ENCODE data around the gene ALG14.
"Not testable (repeated sequence)": the region's sequence is repeated elsewhere in the genome, so short reads cannot be mapped to it uniquely, and the experiment has no call there.

Gene ALG14

GRCh38 chr1:94961582-94961981 lies 111.2 kb downstream of the ALG14 start:
- no peak overlapping the region for H3K4me3 ChIP-seq (ENCODE audit: low read depth, low read length)

DNA sequence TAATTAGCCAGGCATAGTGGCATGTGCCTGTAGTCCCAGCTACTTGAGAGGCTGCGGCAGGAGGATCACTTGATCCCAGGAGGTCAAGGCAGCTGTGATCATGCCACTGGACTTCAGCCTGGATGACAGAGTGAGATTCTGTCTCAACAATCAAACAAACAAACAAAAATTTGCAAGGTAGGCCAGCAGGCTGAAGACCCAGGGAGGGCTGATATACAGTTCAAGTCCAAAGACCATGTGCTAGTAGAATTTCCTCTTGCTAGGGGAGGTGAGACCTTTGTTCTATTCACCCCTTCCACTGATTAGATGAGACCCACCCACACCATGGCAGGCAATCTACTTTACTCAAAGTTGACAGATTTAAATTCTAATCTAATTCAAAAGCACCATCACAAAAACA lies 114.7 kb downstream of the ALG14 start:
- H3K4me3 ChIP-seq (ENCODE audit: low read depth, low read length) = no peak overlapping the region

DNA sequence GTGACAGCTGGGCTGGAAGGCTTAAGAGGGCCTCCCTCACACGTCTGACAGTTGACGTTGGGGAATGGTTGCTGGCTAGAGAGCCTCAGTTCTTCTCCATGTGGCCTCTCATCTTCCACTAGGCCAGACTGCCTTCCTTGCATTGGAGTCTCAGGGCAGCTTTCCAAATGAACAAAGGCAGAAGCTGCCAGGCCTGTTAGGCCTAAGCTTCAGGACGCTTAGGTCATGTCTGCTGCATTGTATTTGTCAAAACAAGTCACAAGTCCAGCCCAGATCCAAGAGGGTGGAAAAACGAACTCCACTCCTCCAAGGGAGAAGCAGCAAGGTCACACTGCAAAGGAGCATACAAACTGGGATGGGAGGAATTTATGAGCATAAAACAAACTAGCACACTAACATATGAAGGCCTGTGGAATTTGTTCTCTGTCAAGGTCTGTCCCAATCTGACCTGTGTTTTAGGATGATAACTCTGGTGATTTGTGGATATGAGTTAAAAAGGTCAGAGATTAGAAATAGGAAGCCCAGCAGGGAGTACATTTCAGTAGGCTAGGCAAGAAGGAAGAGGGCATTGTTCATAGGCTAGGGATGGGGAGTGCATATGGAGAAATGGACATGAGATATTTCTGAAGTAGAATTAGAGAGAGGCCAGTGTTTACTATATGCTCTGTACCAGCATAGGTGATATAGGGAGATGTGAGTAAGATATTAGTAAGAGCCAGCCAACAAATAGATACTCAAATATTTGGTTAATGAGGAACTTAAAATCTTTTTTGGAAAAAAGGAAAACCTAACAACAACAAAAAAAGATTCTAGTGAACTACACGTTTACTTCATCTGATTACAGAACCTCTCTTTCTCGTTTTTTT lies 116.8 kb downstream of the ALG14 start:
- H3K4me3 ChIP-seq (ENCODE audit: low read depth, low read length) = no peak overlapping the region

- H3K4me3 ChIP-seq (ENCODE audit: low read depth, low read length) = no peak overlapping the region
These were observed 118.2 kb downstream of the ALG14 start for GRCh38 chr1:94954263-94955220.

DNA sequence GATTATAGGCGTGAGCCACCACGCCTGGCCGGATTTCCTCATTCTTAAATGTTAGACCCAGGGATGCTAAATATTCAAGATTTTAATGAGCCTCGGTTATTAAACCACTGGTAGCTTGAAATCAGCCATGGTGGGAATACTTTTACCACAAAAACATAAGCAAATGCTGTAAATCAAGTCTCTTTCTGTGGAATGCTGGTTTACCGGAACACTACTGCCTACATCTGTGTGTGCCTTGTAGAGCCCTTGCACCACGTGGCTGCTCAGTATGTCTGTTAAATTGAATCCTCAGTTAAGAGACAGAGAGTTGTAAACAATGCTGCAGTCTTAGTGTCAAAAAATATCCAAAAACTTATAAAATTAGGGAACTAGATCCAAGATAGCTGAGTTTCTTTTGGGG lies 119.0 kb downstream of the ALG14 start:
- no peak overlapping the region for H3K4me3 ChIP-seq (ENCODE audit: low read depth, low read length)

DNA sequence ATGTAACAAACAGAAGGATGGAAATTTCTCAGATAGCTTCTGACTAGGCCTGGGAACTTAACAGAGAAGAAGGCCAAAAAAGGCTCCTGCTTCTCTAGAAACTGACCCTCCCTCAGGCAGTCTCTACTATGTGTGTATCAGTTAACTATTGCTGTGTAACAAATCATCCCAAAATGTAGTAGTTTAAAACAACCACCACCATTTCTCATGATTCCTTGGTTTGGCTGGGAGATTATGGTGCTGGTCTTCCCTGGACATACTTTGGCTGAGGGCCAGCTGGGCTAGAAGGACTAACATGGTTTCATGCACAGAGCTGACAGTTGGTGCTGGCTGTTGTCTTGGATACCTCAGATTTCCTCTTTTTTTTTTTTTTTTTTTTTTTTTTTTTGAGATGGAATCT lies 119.6 kb downstream of the ALG14 start:
- no peak overlapping the region for H3K4me3 ChIP-seq (ENCODE audit: low read depth, low read length)

- H3K4me3 ChIP-seq (ENCODE audit: low read depth, low read length) = no peak overlapping the region
These were observed 120.2 kb downstream of the ALG14 start for GRCh38 chr1:94952539-94952938.

DNA sequence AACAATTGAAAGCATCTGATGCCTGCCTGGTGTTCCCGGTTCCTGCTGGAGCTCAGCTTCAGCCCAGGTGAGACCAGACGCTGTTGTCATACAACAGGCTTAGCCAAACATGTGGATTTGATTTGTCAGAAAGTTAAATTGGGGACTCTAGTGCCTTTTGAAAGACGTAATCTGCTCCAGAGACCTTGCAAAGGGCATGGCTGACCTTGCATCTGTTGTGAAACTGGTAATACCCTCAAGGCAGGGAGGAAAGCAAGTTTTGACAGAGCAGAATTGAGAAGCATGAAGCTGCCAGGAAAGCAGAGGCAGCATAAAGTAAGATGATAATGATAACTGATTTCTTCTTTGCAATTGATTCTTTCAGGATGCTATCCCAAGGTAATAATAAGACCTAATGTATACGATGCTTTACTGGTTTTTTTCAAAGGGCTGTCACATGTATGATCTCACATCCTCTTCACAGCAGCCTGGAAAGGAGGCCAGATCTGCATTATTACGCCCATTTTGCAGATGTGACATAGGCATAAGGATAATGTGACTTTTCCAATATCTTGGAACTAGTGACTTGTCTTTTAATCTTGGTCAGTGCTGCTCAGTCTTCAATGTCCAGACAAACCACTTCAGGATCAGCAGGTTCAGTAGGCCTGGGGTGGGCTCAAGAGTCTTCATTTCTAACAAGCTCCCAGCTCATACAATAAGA lies 121.1 kb downstream of the ALG14 start:
- no peak overlapping the region for H3K4me3 ChIP-seq (ENCODE audit: low read depth, low read length)

- H3K4me3 ChIP-seq (ENCODE audit: low read depth, low read length) = no peak overlapping the region
These were observed 121.7 kb downstream of the ALG14 start for GRCh38 chr1:94951046-94951445.

DNA sequence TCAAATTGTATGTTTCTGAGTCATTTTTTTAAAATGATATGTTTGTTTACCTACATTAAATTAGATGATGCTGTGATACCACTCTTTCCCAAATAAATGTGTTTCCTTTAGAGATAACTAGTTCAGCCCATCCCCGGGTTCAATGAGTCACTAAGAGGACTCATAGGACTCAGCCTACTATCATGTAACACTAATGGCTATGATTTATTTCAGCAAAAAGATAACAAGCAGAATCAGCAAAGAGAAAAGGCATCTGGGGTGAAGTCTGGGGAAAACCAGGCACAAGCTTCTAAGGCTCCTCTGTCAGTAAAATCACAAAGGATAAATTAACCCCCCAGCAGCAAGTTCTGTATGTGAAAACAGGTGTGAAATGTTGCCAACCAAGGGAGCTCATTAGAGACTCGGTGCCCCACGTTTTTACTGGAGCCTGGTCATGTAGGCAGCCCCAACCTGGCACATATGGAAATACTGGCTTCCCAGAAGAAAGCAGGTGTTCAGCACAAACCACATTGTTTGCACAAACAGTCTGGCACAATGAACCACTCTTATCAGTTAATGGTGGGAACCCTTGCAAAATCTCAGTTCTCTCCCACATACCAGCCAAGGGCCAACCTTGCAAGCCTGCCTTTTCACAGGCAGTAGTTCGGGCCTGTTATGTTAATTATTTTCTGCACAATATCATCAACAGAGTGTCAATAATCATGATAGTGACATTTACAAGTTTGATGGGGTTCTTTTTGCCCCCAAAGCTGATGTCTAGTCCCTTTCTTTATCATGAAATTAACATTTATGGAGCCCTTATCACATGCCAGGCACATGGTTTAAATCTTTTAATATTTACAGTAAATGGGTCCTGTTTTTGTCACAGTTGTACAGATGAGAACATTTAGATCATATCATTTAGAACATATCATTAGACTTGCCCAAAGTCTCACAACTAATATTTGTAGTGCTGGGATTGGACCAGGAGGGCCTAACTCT lies 122.8 kb downstream of the ALG14 start:
- no peak overlapping the region for H3K4me3 ChIP-seq (ENCODE audit: low read depth, low read length)

DNA sequence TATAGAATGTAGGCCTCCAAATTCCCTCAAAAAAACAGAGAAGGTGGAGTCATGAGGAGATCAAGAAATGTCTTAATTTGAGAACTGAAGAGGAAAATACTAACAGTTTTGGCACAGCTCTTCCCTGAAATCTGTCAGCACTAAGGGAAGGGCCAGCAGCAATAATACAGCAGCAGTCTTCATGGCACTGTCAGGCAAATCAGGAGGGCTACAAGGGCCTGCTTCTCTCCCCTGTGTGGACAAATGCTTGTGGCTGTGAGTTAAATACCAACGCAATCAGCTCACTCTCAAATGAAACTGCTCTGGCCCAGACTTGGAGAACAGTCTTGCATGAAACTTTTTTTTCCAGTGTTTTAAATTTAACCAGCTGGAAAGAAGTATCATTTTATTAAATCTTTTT lies 125.3 kb downstream of the ALG14 start:
- H3K4me3 ChIP-seq (ENCODE audit: low read depth, low read length) = no peak overlapping the region

DNA sequence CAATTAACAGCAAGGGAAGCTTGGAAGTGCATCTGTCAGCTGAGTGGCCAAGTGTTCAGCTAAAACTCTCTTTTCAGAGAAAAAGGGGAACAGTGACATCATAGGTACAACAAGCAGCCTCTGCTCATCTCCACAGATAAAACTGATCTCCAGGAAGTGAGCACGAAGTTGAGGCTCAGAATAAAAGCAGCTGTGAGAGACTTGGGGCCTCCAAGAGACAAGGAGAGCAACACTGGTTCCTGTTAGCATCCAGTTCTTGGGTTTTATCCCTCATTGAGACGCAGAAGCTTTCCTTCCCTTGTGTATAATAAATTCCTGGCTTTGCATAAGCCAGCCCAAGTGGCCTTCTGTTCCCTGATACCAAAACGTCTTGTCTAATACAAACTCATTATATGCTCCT lies 125.9 kb downstream of the ALG14 start:
- H3K4me3 ChIP-seq (ENCODE audit: low read depth, low read length) = no peak overlapping the region

DNA sequence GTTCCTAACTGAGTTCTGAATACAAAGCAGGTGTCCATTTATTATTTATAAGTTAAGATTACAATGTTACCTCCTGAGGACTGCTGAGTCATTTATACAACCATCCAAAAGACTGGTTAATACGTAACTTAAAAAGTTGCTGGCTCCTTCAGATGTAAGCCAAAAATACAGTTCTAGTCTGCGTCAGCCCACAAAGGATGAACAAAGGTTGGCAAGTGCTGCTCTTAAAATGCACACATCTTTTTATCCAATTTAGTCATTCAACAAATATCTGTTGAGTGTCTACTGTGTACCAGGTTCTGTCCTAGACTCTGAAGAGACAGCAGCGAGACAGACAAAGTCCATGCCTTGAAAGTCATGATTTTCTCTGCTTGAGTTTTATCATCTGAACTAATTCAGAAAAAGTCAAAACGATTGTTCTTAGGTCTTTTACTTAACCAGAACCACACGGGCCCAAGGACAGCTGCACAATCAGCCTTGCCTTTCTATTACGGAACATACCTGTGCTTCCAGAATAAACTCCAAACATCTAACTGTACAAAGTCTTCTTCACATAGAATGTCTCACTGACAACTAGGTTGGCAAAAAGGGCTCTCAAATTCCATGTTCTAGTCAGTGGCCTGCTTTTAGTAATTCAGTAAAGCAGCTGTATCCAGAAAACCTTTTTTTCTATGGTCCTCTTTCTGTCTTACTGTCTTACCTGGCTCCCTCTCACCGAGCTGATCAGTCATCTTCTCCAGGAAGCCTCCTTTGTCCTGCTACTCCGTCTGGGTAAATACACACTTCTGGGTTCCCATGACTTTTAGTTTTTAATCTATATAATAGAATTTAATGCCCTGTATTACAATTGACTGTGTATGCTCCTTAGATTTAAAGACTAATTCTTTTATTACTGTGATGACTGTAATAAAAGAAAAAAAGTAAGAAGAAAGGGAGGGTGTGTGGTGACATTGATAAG lies 130.3 kb downstream of the ALG14 start:
- no peak overlapping the region for H3K4me3 ChIP-seq (ENCODE audit: low read depth, low read length)

GRCh38 chr1:94941480-94941879 lies 131.3 kb downstream of the ALG14 start:
- not testable (repeated sequence) for H3K4me3 ChIP-seq (ENCODE audit: low read depth, low read length)

GRCh38 chr1:94940738-94941137 lies 132.0 kb downstream of the ALG14 start:
- no peak overlapping the region for H3K4me3 ChIP-seq (ENCODE audit: low read depth, low read length)

DNA sequence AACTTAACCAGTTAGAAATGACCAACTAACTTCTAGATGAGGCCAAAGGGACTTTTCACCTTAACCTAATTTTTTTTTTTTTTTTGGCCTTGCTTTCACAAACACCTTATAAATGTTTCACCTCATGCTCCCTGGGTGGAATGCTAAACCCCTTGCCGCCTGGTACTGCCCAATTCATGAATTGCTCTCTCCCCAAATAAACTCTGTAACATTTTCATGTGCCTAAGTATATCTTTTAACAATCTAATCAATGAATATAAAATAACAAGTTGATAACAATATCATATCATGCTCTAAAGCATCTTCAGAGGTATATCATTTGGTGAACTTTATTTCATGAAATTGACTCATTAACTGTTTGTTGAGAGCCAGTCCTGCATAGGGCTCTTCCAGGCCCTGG lies 134.9 kb downstream of the ALG14 start:
- no peak overlapping the region for H3K4me3 ChIP-seq (ENCODE audit: low read depth, low read length)

DNA sequence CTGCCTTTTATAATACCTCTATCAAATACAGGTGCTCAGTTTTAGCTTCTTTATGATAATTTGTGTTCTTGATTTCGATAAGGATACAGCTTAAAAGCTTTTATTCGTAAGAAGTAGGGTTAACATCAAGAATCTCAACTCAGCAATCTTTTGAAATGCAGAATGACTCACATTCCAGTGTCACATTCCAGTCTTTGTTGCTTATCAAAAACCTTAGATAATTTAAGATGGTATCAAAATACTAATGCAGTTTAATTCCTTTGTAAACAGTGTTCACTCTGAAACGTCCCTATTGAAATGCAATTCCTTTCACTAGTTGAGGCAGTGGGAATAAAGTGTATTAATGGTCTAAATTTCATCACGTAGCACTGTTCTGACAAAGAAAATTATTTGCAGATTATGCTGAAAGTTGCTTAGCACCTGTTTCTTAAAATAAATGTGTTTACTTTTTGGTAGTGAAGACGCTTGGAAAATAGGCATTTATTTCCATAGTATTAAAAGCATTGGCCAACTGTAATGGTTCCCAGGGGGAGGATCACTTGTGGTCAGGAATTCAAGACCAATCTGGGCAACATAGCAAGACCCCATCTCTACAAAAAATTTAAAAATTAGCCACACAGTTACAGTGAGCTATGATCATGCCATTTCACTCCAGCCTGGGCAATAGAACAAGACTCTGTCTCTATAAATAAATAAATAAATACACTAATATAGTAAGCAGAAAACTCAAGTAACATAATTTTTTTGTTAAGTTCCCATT lies 135.7 kb downstream of the ALG14 start:
- no peak overlapping the region for H3K4me3 ChIP-seq (ENCODE audit: low read depth, low read length)

GRCh38 chr1:94935476-94935875 lies 137.3 kb downstream of the ALG14 start:
- H3K4me3 ChIP-seq (ENCODE audit: low read depth, low read length) = no peak overlapping the region
